ENCODE data around the gene GAA.

GAA gene

DNA sequence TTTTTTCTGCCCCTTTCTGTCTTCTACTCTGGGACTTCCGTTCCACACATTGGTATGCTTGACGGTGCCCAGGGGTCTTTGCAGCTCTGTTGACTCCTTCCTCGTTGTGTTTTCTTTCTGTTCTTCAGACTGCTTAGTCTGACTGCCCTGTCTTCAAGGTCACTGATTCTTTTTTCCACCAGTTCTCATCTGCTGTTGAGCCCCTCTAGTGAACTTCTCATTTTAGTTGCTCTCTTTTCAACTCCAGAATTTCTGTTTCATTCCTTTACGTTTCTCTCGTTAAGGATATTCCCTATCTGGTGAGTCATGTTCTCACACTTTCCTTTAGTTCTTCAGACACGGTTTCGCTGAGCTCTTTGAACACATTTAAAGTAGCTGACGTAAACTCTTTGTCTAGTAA lies 13.8 kb downstream of the GAA start:
- FAIRE-seq (no peak), DNase-seq (ENCODE audit: insufficient read length, low spot score) (no peak)

DNA sequence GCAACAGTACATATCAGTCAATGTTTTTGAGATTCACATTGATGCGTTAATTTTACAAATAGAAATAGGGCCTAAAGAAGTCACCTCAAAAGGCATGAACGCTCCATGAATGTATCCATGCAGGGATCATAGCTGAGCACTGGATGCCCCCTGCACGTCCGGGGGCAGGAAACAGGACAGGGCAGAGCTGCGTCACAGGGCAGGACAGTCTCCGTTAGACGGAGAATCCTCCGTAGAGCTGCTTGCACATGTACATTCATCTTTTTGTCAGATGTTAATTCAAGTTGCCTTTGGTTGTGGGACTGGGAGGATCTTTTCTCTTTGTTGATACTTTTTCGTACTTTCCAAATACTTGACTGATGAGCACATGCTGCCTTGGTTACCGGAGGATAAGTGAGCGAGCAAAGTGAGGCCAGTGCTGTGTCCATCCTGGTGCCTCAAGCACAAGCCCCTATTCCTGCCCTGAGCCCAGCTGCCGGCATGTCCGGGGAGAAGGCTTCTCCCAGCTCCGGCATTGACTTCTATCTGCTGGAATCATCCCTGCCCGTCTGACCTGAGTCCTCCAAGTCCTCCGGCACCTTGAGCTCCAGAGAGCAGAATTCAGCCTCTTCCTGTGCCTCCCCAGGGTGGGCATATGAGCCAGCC lies 15.0 kb downstream of the GAA start:
- FAIRE-seq, result no peak
- DNase-seq (ENCODE audit: insufficient read length, low spot score), result no peak

DNA sequence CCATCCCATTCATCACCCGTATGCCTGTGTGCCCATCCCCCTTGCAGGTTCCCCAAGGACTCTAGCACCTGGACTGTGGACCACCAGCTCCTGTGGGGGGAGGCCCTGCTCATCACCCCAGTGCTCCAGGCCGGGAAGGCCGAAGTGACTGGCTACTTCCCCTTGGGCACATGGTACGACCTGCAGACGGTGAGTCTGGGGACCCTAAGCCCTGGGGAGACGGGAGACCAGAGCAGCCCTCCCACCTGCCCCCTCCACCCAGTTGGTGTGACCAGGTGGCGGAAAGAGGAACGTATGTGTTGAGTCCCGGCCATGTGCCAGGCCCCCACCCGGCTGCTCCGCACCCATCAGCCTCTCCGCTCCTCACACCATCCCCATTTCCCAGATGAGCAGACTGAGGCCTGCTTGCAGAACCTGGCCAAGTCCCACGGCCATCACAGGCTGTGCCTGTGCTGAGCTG lies 15.6 kb downstream of the GAA start:
- FAIRE-seq (no peak), DNase-seq (ENCODE audit: insufficient read length, low spot score) (no peak)

DNA sequence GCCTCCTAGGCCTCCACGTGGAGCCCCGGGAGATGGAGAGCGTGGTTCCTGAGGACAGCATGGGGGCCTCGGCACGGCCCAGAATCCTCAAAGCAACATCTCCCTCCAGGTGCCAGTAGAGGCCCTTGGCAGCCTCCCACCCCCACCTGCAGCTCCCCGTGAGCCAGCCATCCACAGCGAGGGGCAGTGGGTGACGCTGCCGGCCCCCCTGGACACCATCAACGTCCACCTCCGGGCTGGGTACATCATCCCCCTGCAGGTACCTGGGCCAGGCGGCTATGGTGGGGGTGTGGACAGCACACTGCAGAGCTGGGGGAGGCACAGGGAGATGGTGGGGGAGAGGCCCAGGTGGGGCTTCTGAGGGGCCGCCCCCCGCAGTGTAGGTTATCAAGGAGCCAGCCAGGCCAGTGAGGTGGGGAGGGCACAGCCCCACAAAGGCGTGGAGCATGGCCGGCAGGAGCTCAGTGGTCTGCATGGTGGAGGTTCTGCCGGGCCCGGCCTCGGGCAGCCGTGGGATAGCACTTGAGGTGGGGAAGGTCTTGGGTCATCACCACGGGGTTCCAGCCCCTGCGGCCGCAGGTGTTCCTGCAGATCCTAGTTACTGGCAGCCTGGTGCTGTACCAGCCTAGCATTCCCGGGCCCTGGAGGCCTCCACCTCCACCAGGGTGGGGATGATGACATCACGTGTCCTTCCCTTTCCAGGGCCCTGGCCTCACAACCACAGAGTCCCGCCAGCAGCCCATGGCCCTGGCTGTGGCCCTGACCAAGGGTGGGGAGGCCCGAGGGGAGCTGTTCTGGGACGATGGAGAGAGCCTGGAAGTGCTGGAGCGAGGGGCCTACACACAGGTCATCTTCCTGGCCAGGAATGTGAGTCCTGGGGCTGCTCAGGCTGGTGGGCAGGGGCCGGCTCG lies 16.4 kb downstream of the GAA start:
- no peak for FAIRE-seq

DNA sequence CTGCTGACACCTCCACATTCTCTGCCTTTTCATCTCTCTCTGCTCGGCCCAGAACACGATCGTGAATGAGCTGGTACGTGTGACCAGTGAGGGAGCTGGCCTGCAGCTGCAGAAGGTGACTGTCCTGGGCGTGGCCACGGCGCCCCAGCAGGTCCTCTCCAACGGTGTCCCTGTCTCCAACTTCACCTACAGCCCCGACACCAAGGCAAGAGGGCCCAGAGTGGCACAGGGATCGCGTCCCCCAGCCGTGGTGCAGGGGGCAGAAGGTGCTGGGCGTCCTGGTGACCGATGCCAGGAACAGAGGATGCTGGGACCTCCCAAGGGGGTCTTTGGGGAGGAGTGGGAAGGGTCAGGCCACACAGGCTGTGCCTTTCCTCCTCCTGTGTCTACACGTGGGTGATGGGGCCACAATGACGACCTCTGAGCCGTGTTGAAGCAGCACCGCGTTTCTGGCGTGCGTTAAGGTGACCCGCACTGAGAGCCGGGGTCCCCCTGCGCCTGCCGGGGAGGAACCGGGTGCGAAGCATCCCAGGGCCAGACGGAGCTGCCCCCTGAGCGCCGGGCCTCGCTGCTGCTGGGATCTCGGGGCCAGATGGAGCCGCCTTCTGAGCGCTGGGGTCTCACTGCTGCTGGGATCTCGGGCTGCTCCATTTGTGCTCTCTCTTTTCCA lies 17.4 kb downstream of the GAA start:
- FAIRE-seq, result no peak
- no peak for DNase-seq (ENCODE audit: insufficient read length, low spot score)

More for the DNA sequence above, 16.4 kb downstream of the GAA start:
- DNase-seq (ENCODE audit: insufficient read length, low spot score), result no peak

DNA sequence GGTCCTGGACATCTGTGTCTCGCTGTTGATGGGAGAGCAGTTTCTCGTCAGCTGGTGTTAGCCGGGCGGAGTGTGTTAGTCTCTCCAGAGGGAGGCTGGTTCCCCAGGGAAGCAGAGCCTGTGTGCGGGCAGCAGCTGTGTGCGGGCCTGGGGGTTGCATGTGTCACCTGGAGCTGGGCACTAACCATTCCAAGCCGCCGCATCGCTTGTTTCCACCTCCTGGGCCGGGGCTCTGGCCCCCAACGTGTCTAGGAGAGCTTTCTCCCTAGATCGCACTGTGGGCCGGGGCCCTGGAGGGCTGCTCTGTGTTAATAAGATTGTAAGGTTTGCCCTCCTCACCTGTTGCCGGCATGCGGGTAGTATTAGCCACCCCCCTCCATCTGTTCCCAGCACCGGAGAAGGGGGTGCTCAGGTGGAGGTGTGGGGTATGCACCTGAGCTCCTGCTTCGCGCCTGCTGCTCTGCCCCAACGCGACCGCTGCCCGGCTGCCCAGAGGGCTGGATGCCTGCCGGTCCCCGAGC lies 17.9 kb downstream of the GAA start:
- FAIRE-seq (no peak), DNase-seq (ENCODE audit: insufficient read length, low spot score) (no peak)

DNA sequence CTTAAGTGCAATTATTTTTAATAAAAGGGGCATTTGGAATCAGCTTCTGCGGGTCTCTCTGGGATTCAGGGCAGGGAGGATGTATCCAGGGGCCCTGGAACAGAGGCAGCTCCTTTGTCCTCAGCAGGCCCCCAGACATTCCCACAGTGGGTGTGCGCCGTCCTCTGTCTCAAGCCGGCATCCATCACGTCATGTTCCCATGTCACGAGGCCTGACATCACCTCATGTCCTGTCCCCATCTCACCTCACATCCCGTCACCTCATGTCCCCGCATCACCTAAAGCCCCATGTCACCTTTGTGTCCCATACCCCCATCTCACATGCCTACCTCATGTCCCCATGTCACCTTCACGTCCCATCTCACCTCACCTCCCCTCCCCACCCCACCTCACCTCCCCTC lies 18.5 kb downstream of the GAA start:
- FAIRE-seq, result peak; percentile 16
- DNase-seq (ENCODE audit: insufficient read length, low spot score), result no peak

DNA sequence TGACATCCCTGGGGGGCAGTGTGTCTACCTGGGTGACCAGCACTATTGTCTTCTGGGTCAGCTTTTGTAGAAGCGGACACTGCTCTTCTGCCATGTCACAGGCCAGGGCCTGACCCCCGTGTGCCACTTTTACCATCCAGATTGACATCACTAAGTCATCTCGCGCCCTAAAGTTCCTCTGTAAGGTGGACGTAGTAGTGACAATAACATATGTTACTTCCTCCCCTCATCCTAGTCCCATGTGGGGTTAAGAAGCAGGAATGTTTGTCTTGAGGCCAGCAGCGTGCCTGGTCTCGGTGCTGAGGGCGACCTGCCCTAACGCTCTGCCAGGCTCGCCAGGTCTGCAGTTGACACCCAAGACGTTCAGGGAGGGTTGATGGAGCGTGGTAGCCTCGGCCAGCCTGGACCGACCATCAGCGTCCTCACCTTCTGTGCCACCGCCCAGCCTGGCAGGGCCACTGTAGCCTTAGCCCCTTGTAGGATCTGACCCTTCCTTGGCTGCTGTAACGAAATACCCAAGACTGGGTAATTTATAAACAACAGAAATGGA lies 20.7 kb downstream of the GAA start:
- FAIRE-seq (no peak), DNase-seq (ENCODE audit: insufficient read length, low spot score) (no peak)

DNA sequence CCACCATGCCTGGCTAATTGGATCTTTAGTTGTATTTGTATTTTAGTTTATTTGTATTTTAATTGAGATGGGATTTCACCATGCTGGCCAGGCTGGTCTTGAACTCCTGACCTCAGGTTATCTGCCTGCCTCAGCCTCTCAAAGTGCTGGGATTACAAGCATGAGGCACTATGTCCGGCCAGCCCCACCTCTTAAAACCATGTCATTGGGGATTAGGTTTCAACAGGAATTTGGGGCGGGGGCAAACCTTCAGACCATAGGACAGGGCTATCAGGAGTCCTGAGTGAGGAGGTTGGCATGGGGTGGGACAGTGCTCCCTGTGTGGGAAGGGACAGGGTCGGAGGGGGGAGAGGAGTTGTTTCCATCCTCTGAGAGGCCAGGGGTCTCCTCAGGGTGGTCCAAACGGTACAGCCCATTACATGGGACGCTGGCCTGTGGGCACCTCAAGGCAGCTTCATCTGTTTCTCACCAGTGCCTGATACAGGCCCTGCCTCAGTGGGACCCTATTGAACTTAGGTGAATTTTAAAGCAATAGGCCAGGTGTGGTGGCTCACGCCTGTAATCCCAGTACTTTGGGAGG lies 21.6 kb downstream of the GAA start:
- FAIRE-seq (no peak), DNase-seq (ENCODE audit: insufficient read length, low spot score) (no peak)

DNA sequence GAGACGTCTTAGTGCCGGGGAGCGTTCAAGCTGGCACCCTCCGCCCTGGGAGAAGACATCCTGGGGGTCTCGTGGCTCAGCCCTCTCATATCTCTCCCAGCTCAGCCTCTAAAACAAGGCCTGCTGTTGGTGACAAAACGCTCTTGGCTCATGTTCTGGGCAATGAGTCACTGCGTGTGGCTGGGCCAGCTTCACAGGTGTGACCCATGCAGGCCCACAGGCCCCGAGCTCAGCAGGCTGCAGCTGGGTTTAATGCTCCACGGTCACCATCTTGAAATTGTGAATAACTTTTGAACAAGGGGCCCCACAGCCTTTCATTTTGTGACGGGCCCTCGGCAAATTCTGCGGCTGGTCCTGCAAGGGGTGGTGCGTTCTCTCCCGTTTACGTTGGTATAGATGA lies 22.4 kb downstream of the GAA start:
- FAIRE-seq (no peak), DNase-seq (ENCODE audit: insufficient read length, low spot score) (no peak)

DNA sequence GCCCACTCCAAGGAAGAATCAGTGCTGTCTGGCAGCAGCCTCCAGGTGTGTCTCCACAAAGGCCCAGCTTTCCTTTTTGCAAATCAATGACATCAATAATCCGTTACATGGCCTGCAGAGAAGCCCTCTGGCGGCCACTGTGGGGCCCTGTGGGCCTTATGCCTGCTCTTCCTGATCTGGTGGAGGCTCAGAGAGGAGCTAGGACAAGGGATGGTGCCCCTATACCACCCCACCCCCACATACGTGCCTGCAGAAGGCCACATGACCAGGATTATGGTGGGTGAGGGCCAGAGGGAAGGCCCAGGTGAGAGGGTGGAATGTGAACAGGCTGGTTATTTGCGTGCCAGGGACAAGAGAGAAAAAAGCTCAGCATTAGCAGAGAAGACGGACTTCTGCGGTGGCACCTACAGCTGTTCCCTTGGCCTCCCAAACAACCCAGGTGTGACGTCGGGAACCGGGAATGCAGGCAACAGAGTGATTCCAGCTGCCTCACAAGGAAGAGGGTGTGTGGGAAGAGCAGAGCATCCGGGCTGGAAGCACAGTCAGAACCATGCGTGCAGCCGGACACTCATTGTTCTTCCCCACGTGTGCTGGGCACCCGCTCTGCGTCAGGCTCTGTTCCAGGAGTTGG lies 23.1 kb downstream of the GAA start:
- FAIRE-seq, result no peak
- DNase-seq (ENCODE audit: insufficient read length, low spot score), result no peak

DNA sequence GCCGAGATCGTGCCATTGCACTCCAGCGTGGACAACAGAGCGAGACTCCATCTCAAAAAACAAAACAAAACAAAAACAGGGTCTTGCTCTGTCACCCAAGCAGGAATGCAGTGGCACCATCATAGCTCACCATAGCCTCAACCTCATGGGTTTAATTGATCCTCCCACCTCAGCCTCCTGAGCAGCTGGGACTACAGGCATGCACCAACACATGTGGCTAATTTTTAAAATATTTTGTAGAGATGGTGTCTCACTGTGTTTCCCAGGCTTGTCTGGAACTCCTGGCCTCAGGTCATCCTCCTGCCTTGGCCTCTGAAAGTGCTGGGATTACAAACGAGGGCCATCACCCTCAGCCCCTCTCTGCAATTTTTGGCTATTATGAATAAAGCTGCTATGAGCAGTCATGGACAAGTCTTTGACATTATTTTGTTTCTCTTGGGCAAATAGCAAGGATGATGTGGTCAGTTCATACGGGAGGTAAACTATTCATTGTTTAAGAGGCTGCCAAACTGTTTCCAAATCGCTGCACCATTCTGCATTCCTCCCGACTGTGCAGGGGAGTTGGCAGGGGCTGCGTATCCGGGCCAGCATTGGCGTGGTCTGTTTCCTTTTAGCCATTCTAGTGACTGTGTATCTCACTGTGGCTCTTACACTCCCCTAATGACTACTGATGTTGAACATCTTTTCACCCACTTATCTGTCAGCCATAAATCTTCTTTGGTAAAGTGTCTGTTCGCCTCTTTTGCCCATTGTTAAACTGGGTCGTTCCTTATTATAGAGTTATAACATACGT lies 24.5 kb downstream of the GAA start:
- DNase-seq (ENCODE audit: insufficient read length, low spot score) (no peak), FAIRE-seq (no peak)

DNA sequence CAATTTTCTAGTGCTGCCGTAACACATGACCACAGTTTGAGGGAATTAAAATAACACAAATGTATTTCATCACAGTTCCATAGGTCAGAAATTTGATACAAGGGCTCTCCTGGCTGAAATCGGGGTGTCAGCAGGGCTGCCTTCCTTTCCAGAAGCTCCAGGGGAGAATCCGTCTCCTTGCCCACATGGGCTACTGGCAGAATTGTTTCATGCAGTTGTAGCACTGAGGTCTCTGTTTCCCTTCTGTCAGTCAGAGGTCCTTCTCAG lies 25.0 kb downstream of the GAA start:
- no peak for FAIRE-seq
- DNase-seq (ENCODE audit: insufficient read length, low spot score), result no peak

DNA sequence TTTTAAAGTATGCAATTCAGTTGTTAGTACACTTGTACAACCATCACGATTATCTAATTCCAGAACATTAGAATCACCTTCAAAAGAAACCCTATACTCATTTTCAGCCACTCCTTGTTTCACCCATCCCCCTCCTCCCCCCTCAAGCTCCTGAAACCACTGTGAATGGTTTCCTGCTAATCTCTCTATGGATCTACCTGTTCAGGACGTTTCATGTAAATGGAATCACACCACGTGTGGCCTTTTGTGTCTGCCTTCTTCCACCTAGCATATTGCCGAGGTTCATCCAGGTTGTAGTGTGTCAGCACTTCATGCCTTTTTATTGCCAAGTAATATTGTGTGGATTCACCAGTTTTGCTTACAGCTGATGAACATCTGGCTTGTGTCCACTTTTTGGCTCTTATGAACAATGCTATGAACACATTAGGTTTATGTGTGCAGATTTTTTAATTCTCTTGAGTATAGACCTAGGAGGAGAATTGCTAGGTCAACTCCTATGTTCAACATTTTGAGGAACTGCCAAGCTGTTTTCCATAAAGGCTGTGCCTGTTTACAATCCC lies 27.7 kb downstream of the GAA start:
- DNase-seq (ENCODE audit: insufficient read length, low spot score), result no peak
- FAIRE-seq, result no peak

DNA sequence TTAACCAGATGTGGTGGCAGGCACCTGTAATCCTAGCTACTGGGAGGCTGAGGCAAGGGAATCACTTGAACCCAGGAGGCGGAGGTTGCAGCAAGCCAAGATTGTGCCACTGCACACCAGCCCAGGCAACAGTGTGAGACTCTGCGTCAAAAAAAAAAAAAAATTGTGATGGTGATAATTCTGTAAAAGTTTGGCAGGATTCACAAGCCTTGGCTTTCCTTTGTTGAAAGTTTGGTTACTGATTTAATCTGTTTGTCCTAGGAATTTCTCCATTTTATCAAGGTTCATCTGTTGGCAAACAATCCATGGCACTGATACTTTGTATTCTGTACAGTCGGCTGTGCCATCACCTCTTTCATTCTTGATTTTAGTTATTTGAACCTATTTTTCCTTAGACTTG lies 29.6 kb downstream of the GAA start:
- DNase-seq (ENCODE audit: insufficient read length, low spot score) (no peak), FAIRE-seq (no peak)

DNA sequence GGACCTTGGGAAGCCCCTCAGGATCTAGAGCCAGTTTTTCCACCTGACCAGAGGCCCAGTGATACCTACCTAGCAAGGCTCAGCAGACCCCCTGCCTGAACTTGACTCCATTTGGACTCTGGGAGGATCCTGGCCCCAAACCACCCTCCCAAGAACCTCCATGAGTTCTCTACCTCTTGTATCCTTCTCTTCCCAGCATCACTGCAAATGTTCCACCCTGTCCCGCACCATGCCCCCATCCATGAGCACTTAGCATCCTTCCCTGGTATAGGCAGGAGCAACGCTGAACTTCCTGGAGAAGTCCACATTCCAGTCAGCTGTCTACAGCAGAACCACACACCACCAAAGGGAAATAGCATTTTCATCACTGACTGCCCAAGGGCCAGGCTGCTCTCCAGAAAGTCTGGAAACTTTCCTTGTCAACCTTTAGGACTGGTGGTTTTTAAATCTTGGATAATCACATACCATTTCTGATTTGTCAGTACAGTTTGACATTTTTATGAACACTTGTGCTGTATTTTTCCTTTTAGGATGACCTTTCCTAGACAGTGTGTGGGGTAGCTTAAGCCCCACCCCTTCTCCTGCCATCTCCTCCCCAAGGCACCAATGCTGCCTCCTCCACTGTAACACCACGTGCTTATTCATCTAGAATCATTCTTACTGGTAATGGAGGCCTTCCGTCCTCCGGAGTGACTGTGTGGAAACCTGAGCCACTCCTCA lies 31.7 kb downstream of the GAA start:
- DNase-seq (ENCODE audit: insufficient read length, low spot score), result no peak
- FAIRE-seq, result no peak

DNA sequence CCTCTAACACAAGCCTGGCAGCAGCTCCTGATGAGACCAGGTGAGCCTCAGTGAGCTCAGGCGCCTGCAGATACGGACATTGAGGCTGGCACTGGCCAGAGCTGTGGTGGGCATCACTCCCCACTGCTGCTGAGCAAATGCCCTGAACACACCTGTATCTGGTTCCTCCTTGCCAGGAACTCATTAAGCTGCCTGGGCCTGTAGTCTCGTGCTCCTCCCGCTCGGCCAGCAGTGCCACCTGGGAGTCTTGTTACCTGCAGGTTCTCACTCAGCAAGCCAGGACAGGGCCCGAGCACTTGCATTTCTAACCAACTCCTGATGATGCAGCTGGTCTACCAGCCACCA lies 32.2 kb downstream of the GAA start:
- DNase-seq (ENCODE audit: insufficient read length, low spot score), result no peak
- no peak for FAIRE-seq

DNA sequence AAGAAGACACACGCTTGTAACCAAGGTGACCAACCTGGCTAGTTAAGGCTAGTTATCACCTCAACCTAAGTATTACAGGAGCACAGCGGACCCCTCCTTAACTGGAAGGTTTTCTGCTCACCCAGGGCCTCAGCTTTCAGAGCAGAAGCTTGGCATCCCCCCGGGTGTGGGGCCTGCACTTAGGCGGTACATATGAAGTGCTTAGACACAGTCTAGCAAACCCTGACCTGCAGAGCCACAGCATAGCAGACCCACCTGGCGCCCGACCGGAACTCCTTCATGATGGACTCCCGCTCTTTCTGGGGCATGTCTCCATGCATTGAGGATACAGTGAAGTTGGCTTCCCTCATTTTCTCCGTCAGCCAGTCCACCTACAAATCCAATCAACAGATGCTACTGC lies 35.8 kb downstream of the GAA start:
- no peak for FAIRE-seq

DNA sequence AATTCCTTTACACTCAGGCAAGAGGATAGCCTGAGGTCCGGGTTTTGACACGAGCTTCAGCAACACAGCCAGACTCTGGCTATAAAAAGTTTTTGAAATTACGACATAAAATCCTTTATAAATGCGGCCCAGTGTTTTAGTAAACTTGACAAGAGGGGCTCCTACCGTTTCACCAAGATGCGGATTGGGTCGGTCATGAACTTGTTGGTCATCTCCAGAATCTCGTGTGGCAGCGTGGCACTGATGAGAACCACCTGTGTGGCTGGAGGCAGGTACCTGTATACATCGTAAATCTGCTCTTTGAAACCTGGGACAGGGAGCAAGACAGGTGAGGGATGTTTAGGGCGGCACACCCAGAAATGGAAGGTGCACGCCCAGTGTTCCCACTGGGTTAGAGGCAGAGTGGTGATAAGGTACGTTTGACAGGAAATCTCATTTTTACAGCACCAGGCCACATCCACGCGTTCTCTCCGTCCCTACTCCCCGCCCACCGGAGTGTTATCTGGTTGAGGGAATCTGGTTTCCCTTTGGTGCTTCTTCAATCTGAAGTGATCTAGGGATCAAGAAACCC lies 37.6 kb downstream of the GAA start:
- FAIRE-seq, result no peak
- DNase-seq (ENCODE audit: insufficient read length, low spot score), result no peak

More for the DNA sequence above, 35.8 kb downstream of the GAA start:
- no peak for DNase-seq (ENCODE audit: insufficient read length, low spot score)
